PFSK-1 (cell line): ENCODE measurements around the gene SFMBT2.

ENCODE experiments used
- FOXP2 ChIP-seq: optimal IDR thresholded peaks from 2 replicates; pipeline ENCODE3; 2011; ENCODE audit warnings: borderline replicate concordance, control low read depth, inconsistent platforms; ENCODE audit not compliant: insufficient read depth; ENCODE audit errors: extremely low read length, extremely low read depth
- POLR2AphosphoS5 ChIP-seq: IDR thresholded peaks from 2 replicates; pipeline ENCODE4 v1.6.1; 2012; ENCODE audit warnings: low read depth, mild to moderate bottlenecking, control low read depth, low read length, moderate library complexity
- REST ChIP-seq, 2 experiments: IDR thresholded peaks; 2 replicates each; pipeline versions ENCODE4 v1.6.1 to v1.8.0; 2011 to 2012; ENCODE audit warnings: low read depth in 2 of 2, low read length in 2 of 2, control low read depth in 1 of 2, inconsistent platforms in 1 of 2, mild to moderate bottlenecking in 1 of 2, moderate library complexity in 1 of 2; ENCODE audit not compliant: insufficient read depth in 1 of 2
- SIN3A ChIP-seq: IDR thresholded peaks from 2 replicates; pipeline ENCODE4 v1.6.1; 2012; ENCODE audit warnings: mild to moderate bottlenecking, low read length, moderate library complexity, borderline replicate concordance; ENCODE audit not compliant: insufficient read depth
- TAF1 ChIP-seq: IDR thresholded peaks from 2 replicates; pipeline ENCODE4 v1.6.1; 2012; ENCODE audit warnings: low read length, control low read depth, borderline replicate concordance; ENCODE audit not compliant: insufficient read depth

SFMBT2 gene

GRCh38 chr10:7351894-7352293 is 58.9 kb downstream of the SFMBT2 start:
- TF ChIP-seq REST (IDR thresholded peaks at IDR 0.05; ENCODE audit: insufficient read depth in 1 of 2, low read depth in 2 of 2, low read length in 2 of 2) = no peak
- TF ChIP-seq TAF1 = no peak
- TF ChIP-seq POLR2AphosphoS5 = no peak
- no peak for TF ChIP-seq FOXP2
- TF ChIP-seq SIN3A = no peak

DNA sequence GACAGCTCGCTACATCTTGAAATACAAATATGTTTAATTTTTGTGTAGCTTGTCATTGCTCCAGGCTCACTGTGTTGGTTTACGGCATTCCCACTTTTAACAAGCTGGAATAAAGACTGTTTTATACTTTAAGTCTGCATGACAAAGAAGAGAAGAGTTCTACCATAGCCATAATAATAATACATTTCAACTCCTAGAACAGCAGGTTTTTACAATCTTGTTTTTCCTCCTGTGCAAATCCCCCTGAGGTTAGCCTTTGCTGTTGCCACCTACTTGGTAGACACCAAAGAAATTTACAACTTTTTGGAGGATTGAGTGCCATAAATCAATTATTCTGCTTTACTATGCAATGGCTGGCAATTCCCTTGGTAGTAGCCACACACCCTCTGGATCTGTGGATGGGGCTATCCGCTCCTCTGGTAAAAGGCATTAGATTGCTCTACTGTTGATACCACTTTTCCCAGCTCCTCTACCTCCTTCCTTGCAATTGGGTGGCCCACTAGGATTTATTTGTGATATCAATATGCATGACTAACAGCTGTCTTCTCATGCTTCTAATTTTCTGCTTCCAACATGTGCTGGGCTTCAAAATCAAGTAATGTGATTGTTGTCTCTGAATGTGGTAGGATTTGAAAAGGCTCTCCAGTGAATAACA is 60.2 kb downstream of the SFMBT2 start:
- TF ChIP-seq SIN3A (no peak), FOXP2 (no peak), REST (IDR thresholded peaks at IDR 0.05; ENCODE audit: insufficient read depth in 1 of 2, low read depth in 2 of 2, low read length in 2 of 2) (no peak), TAF1 (no peak), POLR2AphosphoS5 (no peak)

GRCh38 chr10:7345717-7346116 is 65.1 kb downstream of the SFMBT2 start:
- TF ChIP-seq SIN3A (no peak), POLR2AphosphoS5 (no peak), TAF1 (no peak), FOXP2 (no peak), REST (IDR thresholded peaks at IDR 0.05; ENCODE audit: insufficient read depth in 1 of 2, low read depth in 2 of 2, low read length in 2 of 2) (no peak)

DNA sequence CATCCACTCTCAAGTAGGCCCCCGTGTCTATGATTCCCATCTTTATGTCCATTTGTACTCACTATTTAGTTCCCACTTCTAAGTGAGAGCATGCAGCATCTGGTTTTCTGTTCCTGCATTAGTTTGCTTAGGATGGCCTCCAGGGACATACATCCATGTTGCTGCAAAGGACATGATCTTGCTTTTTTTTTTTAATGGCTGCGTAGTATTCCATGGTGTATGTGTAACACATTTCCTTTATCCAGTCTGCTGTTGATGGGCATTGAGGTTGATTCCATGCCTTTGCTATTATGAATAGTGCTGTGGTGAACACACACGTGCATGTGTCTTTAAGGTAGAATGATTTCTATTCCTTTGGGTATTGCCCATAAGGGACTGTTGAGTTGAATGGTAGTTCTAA is 67.8 kb downstream of the SFMBT2 start:
- TF ChIP-seq FOXP2 (no peak), REST (IDR thresholded peaks at IDR 0.05; ENCODE audit: insufficient read depth in 1 of 2, low read depth in 2 of 2, low read length in 2 of 2) (no peak), SIN3A (no peak), POLR2AphosphoS5 (no peak), TAF1 (no peak)
